Prostate gland (tissue), 2 donors: ENCODE results near the gene SHC2.

Experiments
- POLR2A ChIP-seq: fragments of 450-650 bp; IDR thresholded peaks from one replicate; pipeline ENCODE4 v1.6.1; 2016; ENCODE audit warnings: antibody characterized with exemption, mild to moderate bottlenecking
- POLR2AphosphoS5 ChIP-seq: sonication (generic); formaldehyde crosslinking; IDR thresholded peaks from one replicate; pipeline ENCODE4 v1.6.1; 2017; ENCODE audit warnings: antibody characterized with exemption
- TF ChIP-seq, protein P1 (sequence below), 4 experiments: fragments of 200-600 bp in 2 of 4; fragments of 450-650 bp in 2 of 4; sonication (generic) in 2 of 4; IDR thresholded peaks; 1 replicate in 3 of 4; 2 replicates in 1 of 4; pipeline ENCODE4 v1.5.1; 2016 to 2019; ENCODE audit warnings: antibody characterized with exemption in 4 of 4, mild to moderate bottlenecking in 2 of 4, moderate library complexity in 2 of 4

DNA sequence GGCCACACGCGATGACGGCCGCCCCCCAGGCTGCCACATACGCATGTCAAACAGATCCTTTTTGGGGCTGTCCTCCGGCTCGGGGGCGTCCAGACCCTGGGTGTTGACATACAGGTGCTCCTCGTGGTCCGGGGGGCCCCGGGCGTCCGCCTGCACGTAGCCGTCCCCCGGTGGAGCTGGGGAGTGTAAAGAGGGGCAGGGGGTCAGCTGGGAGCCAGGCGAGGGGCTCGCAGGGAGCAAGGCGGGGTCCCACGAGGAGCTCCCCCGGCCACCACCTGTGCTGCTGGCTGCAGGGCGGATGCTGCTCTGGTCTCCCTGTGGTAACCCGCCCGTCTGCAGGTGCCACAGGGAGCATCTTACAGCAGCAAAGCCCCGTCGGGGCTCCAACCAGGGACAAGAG is 35.8 kb downstream of the SHC2 start:
- TF ChIP-seq, protein P1, sequence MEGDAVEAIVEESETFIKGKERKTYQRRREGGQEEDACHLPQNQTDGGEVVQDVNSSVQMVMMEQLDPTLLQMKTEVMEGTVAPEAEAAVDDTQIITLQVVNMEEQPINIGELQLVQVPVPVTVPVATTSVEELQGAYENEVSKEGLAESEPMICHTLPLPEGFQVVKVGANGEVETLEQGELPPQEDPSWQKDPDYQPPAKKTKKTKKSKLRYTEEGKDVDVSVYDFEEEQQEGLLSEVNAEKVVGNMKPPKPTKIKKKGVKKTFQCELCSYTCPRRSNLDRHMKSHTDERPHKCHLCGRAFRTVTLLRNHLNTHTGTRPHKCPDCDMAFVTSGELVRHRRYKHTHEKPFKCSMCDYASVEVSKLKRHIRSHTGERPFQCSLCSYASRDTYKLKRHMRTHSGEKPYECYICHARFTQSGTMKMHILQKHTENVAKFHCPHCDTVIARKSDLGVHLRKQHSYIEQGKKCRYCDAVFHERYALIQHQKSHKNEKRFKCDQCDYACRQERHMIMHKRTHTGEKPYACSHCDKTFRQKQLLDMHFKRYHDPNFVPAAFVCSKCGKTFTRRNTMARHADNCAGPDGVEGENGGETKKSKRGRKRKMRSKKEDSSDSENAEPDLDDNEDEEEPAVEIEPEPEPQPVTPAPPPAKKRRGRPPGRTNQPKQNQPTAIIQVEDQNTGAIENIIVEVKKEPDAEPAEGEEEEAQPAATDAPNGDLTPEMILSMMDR (IDR thresholded peaks at IDR 0.05) = no peak
- TF ChIP-seq POLR2AphosphoS5 (no peak), POLR2A (no peak)
